ENCODE measurements around the gene URB1. TPM values are rescaled to one million over a fixed set of nuclear protein-coding genes. Genes with fewer than 3 reads are reported as not detected.

URB1 gene
- total and polyA plus RNA-seq, 12 donors = 4.0 to 17.7 (median 12.6) TPM

DNA sequence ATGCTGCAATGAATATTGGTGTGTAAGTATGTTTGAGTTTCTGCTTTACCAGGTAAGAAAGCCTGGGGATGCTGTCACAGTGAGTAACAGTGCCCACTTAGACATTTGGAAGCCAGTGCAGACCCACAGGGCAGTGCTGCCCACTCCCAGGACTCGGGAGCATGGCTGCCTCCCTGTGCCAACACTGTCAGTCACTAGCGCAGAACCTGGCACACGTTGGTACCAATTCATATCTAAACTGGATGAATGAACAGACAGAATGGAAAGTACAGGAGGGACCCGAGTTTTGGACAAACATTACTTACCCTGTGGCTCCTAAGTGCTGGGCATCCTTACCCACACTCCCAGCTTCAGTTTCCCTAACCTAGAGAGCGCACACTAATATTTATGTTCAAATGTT lies 18.1 kb upstream of the URB1 start:
- peak overlapping the region in 9 of 10 donors; percentile 58 to 92 (median 77) for H3K4me3 ChIP-seq
- no peaks in the 10 kb centered on the region for H3K9me3 ChIP-seq
- DNase-seq (no peak), ATAC-seq (peak in 2 of 8 donors; percentile 2 to 4)
- H3K4me1 ChIP-seq = peaks cover 7 to 67% (median 53%) of the 10 kb centered on the region in 9 donors
- peak overlapping the region; percentile 95 to 100 (median 99) for H3K27ac ChIP-seq
- no peaks in the 10 kb centered on the region for H3K27me3 ChIP-seq
- WGBS, 2 donors = 51 to 63% methylated on average over 5 of the region's 5 CpGs
- intact Hi-C loops (cut with DNase I) = loop anchor here in 7 of 10 donors (5.0 kb wide), 5 partner anchors 41 to 156 kb away; no protein-coding TSS in a partner anchor
- TF ChIP-seq, protein P1, sequence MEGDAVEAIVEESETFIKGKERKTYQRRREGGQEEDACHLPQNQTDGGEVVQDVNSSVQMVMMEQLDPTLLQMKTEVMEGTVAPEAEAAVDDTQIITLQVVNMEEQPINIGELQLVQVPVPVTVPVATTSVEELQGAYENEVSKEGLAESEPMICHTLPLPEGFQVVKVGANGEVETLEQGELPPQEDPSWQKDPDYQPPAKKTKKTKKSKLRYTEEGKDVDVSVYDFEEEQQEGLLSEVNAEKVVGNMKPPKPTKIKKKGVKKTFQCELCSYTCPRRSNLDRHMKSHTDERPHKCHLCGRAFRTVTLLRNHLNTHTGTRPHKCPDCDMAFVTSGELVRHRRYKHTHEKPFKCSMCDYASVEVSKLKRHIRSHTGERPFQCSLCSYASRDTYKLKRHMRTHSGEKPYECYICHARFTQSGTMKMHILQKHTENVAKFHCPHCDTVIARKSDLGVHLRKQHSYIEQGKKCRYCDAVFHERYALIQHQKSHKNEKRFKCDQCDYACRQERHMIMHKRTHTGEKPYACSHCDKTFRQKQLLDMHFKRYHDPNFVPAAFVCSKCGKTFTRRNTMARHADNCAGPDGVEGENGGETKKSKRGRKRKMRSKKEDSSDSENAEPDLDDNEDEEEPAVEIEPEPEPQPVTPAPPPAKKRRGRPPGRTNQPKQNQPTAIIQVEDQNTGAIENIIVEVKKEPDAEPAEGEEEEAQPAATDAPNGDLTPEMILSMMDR (IDR thresholded peaks at IDR 0.05) = no peak
- H3K36me3 ChIP-seq = peaks cover 0 to 6% (median 0%) of the 10 kb centered on the region in 9 donors

DNA sequence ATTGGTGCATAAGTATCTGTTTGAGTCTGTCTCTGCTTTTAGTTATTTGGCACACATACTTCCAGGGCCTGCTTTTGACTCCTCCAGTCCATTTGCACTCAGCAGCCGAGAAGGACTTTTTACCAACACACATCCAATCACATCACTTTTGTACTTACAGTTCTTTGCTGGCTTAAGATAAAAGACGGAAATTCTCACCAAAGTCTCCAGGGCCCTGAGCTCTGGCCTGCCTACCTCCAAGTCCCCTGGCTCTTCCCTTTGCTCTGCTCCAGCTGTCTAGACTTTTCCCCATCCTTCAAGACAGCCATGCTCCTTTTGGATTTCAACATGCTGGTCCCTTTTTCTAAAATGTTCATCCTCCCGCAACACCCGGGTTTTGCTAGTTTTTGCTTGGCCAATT lies 17.5 kb upstream of the URB1 start:
- Histone ChIP-seq H3K4me1 (peaks cover 7 to 67% (median 47%) of the 10 kb centered on the region in 9 donors), H3K36me3 (no peaks in the 10 kb centered on the region), H3K27ac (peak overlapping the region; percentile 95 to 100 (median 99)), H3K27me3 (no peaks in the 10 kb centered on the region), H3K9me3 (no peaks in the 10 kb centered on the region), H3K4me3 (no peak overlapping the region)
- 64 to 79% methylated on average over 4 of the region's 4 CpGs for WGBS, 2 donors
- DNase-seq (no peak), ATAC-seq (no peak)
- TF ChIP-seq, protein P1 (IDR thresholded peaks at IDR 0.05) = no peak
- intact Hi-C loops (cut with DNase I) = loop anchor here in 7 of 10 donors (5.0 kb wide), 5 partner anchors 42 to 157 kb away; no protein-coding TSS in a partner anchor

DNA sequence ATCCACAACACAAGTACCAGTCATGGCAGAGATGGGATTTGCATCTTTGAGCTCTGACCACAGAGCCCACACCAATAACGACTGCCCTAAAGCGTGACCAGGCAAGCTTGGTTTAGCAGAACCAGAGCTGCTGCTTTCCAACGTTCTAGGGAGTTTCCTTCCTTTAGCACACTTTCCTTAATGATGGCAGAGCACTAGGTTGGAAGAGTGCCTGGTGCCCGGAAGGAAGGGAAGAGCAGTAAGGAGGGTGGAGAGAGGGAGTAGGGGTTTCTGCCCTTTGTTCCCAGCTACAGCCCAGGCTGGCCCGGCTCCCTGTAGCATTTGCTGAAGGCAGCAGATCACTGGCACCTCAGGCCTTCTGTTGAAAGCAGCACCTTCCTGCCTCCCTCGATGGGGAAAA lies 13.6 kb upstream of the URB1 start:
- Histone ChIP-seq H3K27ac (peak overlapping the region in 4 of 10 donors; percentile 30 to 50 (median 41)), H3K36me3 (no peaks in the 10 kb centered on the region), H3K4me3 (no peak overlapping the region), H3K27me3 (no peaks in the 10 kb centered on the region), H3K4me1 (peaks cover 7 to 54% (median 25%) of the 10 kb centered on the region in 9 donors), H3K9me3 (no peaks in the 10 kb centered on the region)
- TF ChIP-seq, protein P1 (IDR thresholded peaks at IDR 0.05) = no peak
- intact Hi-C loops (cut with DNase I) = loop anchor here in 3 of 10 donors (5.0 to 10.0 kb wide), 3 partner anchors 116 to 198 kb away; no protein-coding TSS in a partner anchor
- DNase-seq = no peak
- WGBS, 2 donors = 53 to 54% methylated on average over 6 of the region's 6 CpGs
- peak in 1 of 8 donors; percentile 18 for ATAC-seq

DNA sequence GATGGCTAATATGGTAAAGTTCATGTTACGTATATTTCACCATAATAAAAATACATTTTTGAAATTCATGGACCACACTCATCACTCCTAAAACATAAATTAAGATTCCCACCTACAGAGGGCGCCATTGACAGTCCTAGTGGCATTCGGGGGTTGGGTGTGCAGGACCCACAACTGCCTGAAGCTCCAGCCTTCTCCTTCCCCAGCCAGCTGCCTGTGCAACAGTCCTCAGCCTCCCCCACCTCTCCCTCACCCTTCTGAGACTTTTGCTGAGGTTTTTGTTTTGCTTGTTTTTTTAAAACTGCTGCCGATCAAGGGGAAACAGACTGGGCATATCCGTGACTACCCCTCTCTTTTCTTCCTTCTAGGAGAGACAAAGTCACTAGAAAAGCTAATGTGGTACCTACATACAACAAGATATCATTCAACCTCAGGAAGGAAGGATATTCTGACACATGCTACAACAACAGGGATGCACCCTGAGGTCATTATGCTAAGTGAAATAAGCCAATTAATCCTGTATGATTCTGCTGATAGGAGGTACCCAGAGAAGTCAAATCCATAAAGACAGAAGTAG lies 10.5 kb upstream of the URB1 start:
- H3K4me3 ChIP-seq = no peak overlapping the region
- peaks cover 0 to 31% (median 8%) of the 10 kb centered on the region in 9 donors for H3K4me1 ChIP-seq
- intact Hi-C loops (cut with DNase I) = loop anchor here in 9 of 10 donors (1.0 to 10.0 kb wide), 9 partner anchors 160 to 202 kb away; no protein-coding TSS in a partner anchor
- no peaks in the 10 kb centered on the region for H3K27me3 ChIP-seq
- TF ChIP-seq, protein P1 (IDR thresholded peaks at IDR 0.05) = peak; percentile 66 to 86 (median 76)
- WGBS, 2 donors = 15 to 20% methylated on average over 5 of the region's 5 CpGs
- H3K9me3 ChIP-seq = no peaks in the 10 kb centered on the region
- H3K27ac ChIP-seq = no peak overlapping the region
- no peaks in the 10 kb centered on the region for H3K36me3 ChIP-seq
- DNase-seq (peak; percentile 36 to 78), ATAC-seq (peak; percentile 74 to 90 (median 86))
